ENCODE measurements around the gene AGTPBP1. TPM values are rescaled to one million over a fixed set of nuclear protein-coding genes. Genes with fewer than 3 reads are reported as not detected.

AGTPBP1 gene
- total RNA-seq, 1 donor from 2014 or later = 122 TPM

DNA sequence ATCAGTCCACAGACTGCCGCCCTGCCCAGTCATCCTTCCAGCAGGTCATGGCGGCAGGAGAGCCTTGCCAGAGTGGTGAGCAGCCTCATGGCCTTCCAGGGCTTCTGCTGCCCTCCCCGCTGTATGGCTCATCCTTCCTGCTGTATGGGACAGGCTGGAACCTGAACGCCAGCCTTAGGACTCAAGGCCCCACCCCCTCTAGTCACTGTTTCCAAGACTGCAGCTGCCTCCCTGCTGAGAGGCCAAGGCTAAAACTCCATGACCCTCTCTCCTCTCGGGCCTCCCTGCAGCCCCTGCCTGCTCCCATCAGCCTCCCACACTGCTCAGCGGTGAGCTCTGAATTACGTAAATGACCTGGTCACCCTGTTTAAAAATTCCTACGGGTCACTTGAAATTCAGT is 227.5 kb downstream of the AGTPBP1 start:
- Mint-ChIP-seq H3K27ac (no peak overlapping the region), H3K27me3 (ENCODE audit: insufficient read depth, low read depth) (peaks cover 5% of the 10 kb centered on the region), H3K36me3 (no peaks in the 10 kb centered on the region), H3K4me1 (peaks cover 15% of the 10 kb centered on the region), H3K9me3 (no peaks in the 10 kb centered on the region), H3K4me3 (no peak overlapping the region)
- Histone ChIP-seq H4K20me1 (ENCODE audit: low read depth) (no peaks in the 10 kb centered on the region), H3K27ac (no peak overlapping the region), H3K9ac (no peak overlapping the region), H3K27me3 (no peaks in the 10 kb centered on the region), H3K4me3 (no peak overlapping the region), H3F3A (ENCODE audit: low read depth) (no peaks in the 10 kb centered on the region), H3K36me3 (no peaks in the 10 kb centered on the region), H3K79me2 (ENCODE audit: low read depth) (no peaks in the 10 kb centered on the region), H3K4me2 (no peak overlapping the region), H2AFZ (replicated peaks) (no peak overlapping the region), H3K9me3 (ENCODE audit: low read depth) (no peaks in the 10 kb centered on the region), H3K4me1 (no peaks in the 10 kb centered on the region)
- TF ChIP-seq EZH2phosphoT487 (IDR thresholded peaks at IDR 0.05) (no peak), EZH2 (IDR thresholded peaks at IDR 0.05) (no peak)
- TF ChIP-seq, protein P1, sequence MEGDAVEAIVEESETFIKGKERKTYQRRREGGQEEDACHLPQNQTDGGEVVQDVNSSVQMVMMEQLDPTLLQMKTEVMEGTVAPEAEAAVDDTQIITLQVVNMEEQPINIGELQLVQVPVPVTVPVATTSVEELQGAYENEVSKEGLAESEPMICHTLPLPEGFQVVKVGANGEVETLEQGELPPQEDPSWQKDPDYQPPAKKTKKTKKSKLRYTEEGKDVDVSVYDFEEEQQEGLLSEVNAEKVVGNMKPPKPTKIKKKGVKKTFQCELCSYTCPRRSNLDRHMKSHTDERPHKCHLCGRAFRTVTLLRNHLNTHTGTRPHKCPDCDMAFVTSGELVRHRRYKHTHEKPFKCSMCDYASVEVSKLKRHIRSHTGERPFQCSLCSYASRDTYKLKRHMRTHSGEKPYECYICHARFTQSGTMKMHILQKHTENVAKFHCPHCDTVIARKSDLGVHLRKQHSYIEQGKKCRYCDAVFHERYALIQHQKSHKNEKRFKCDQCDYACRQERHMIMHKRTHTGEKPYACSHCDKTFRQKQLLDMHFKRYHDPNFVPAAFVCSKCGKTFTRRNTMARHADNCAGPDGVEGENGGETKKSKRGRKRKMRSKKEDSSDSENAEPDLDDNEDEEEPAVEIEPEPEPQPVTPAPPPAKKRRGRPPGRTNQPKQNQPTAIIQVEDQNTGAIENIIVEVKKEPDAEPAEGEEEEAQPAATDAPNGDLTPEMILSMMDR (IDR thresholded peaks at IDR 0.05) = no peak
- no peak for DNase-seq (ENCODE audit: low spot score)

- no peak overlapping the region for H3K27ac ChIP-seq
- H3K27me3 Mint-ChIP-seq (ENCODE audit: insufficient read depth, low read depth) = peaks cover 6% of the 10 kb centered on the region
- no peaks in the 10 kb centered on the region for H3K79me2 ChIP-seq (ENCODE audit: low read depth)
- H2AFZ ChIP-seq (replicated peaks) = no peak overlapping the region
- peak overlapping the region; percentile 88 for H3K27ac Mint-ChIP-seq
- DNase-seq (ENCODE audit: low spot score) = no peak
- no peak overlapping the region for H3K4me3 ChIP-seq
- no peaks in the 10 kb centered on the region for H4K20me1 ChIP-seq (ENCODE audit: low read depth)
- H3K9me3 ChIP-seq (ENCODE audit: low read depth) = no peaks in the 10 kb centered on the region
- H3K9ac ChIP-seq = no peak overlapping the region
- no peak overlapping the region for H3K4me2 ChIP-seq
- no peaks in the 10 kb centered on the region for H3K9me3 Mint-ChIP-seq
- no peaks in the 10 kb centered on the region for H3K27me3 ChIP-seq
- H3K36me3 Mint-ChIP-seq = no peaks in the 10 kb centered on the region
- TF ChIP-seq, protein P1 (IDR thresholded peaks at IDR 0.05) = no peak
- TF ChIP-seq EZH2 (IDR thresholded peaks at IDR 0.05) = no peak
- TF ChIP-seq EZH2phosphoT487 (IDR thresholded peaks at IDR 0.05) = no peak
- peaks cover 4% of the 10 kb centered on the region for H3F3A ChIP-seq (ENCODE audit: low read depth)
- peaks cover 22% of the 10 kb centered on the region for H3K4me1 Mint-ChIP-seq
- no peaks in the 10 kb centered on the region for H3K36me3 ChIP-seq
- peaks cover 7% of the 10 kb centered on the region for H3K4me1 ChIP-seq
- H3K4me3 Mint-ChIP-seq = no peak overlapping the region
Observed at GRCh38 chr9:85511746-85512145, 230.0 kb downstream of the AGTPBP1 start.

DNA sequence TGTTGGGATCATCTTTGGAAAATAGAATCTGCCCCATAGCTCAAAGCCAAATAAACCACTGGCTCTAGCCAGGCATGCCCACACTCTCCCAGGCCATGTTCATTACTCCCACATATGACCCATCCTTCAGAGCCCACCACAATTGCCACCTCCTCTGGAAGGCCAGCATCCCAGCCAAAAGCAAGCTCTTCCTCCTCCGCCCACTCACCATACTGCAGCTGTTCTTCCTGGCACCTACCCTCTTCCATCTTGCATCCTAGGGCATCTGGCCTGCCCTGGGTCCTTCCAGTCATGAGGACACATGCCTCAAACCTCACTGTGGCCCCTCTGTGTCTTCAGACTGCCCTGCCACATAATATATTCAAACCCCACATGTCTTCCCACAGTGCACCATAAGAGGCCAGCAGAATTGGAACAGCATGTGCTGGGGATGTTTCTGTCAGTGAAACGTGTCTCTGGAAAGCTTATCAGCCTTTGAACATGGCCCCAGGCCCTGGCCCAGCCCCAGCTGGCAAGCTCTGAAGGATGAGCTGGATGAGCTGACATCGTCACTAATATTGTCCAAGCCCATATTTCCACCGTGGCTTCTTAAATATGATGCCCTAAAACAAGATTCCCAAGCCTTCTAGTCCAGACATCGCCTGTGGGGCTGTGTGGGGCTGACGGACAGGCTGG is 230.8 kb downstream of the AGTPBP1 start:
- H3K27ac Mint-ChIP-seq = no peak overlapping the region
- H3K36me3 Mint-ChIP-seq = no peaks in the 10 kb centered on the region
- no peak for DNase-seq (ENCODE audit: low spot score)
- H3K4me3 ChIP-seq = no peak overlapping the region
- no peaks in the 10 kb centered on the region for H3K27me3 ChIP-seq
- no peaks in the 10 kb centered on the region for H3K9me3 ChIP-seq (ENCODE audit: low read depth)
- H3K27me3 Mint-ChIP-seq (ENCODE audit: insufficient read depth, low read depth) = peaks cover 4% of the 10 kb centered on the region
- H4K20me1 ChIP-seq (ENCODE audit: low read depth) = no peaks in the 10 kb centered on the region
- H2AFZ ChIP-seq (replicated peaks) = no peak overlapping the region
- H3K79me2 ChIP-seq (ENCODE audit: low read depth) = no peaks in the 10 kb centered on the region
- peaks cover 7% of the 10 kb centered on the region for H3K4me1 ChIP-seq
- no peaks in the 10 kb centered on the region for H3K9me3 Mint-ChIP-seq
- H3K9ac ChIP-seq = no peak overlapping the region
- peaks cover 22% of the 10 kb centered on the region for H3K4me1 Mint-ChIP-seq
- TF ChIP-seq EZH2phosphoT487 (IDR thresholded peaks at IDR 0.05) = no peak
- no peak for TF ChIP-seq EZH2 (IDR thresholded peaks at IDR 0.05)
- TF ChIP-seq, protein P1 (IDR thresholded peaks at IDR 0.05) = no peak
- H3K4me3 Mint-ChIP-seq = no peak overlapping the region
- H3F3A ChIP-seq (ENCODE audit: low read depth) = peaks cover 4% of the 10 kb centered on the region
- no peaks in the 10 kb centered on the region for H3K36me3 ChIP-seq
- H3K4me2 ChIP-seq = no peak overlapping the region
- H3K27ac ChIP-seq = no peak overlapping the region

Data from neural progenitor cell (in vitro differentiated cells).